ENCODE data around the gene ZNF44.
"Not testable (repeated sequence)": the region's sequence is repeated elsewhere in the genome, so short reads cannot be mapped to it uniquely, and the experiment has no call there.

Gene ZNF44

GRCh38 chr19:12294249-12295158 lies at the start of gene ZNF44:
Gene ZNF44 (minus strand): TSS chr19:12294883. CDS start chr19:12294694, 189 bp downstream.
- DNase-seq: peak; percentile 91

DNA sequence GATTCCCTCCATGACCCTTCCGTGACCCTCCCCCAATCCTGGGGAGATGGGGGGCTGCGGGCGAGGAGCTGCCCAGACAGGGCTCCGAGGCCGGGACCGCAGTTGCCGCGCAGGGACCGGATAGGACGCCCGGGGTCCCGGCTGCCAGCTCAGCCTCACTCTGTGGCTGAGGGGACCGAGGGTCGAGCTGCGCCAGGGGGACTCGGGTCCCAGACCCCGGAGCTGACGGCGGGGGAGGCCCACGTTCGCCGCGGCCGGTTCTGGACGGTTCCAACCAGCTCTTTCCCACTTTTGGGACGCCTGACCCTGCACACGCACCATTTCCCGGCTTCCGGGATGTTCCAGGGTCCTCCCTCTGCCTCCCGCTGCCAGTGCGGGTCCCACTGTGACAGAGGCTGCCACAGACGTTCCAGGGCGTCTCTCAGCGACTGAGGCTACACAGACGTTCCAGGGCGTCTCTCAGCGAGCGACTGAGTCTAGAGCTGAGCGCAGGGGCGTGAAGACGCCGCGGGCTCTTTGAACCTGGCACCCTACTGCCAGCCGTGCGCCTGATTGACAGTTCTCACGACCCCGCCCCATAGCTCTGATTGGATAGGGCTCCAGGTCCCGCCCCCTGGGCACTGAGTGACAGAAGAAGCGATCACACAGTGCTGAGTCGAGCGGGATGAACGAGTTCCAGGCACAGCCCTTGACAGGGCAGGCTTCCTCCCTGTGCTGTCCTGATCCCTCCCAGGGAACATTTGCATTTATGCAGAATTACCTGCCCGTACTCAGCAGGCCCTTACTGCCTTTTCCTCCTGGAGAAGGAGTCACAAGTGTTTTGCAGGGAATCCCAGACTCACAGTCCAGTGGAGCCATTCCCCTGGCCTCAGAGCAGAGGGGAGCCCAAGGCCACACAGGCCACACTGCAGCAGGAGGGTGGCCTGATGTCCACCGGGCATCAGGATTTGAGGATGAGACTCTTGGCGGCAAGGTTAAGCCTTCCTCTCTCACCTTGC lies 38.8 kb upstream of the ZNF44 start, which contains the start of gene ZNF563:
Gene ZNF563, minus strand, starts transcription at position 472 of the 998 bp plus-strand sequence. Its CDS starts 151 bp downstream, at position 321.
- peak; percentile 97 for DNase-seq

DNA sequence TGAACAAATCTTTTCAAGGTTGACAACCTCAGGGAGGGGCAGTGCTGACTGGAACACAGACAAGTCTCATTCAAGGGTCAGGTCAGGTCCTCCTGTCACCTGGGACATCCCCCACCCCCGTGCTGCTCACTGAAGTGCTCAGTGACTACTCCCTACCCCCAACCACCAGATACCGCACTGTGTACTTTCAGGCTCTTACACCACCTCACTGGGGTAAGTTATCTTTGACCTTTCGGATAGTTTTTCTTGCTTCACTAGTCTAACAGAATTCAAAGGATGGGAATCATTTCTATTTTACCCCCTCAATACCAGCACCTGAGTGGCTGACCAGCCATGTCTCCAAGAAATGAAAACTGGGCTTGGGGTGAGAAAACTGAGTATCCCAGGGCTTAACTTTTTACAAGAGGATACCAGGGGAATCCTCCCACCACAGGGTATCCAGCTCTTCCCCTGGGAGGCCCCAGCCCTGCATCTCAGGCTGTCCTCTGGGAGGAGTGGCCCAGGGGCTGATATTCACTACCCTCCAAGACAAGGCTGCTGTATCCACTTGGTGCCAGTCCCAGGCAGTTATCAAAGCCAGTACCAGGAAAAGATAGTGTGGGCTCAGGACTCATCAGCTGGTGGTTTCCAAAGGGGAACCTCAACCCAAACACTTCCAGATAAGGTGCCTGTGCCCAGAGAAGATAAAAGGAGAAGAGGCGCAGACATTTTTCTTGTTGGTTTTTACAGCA lies 36.7 kb upstream of the ZNF44 start:
- peak; percentile 59 for DNase-seq

GRCh38 chr19:12330340-12330739 lies 35.7 kb upstream of the ZNF44 start:
- DNase-seq: no peak

DNA sequence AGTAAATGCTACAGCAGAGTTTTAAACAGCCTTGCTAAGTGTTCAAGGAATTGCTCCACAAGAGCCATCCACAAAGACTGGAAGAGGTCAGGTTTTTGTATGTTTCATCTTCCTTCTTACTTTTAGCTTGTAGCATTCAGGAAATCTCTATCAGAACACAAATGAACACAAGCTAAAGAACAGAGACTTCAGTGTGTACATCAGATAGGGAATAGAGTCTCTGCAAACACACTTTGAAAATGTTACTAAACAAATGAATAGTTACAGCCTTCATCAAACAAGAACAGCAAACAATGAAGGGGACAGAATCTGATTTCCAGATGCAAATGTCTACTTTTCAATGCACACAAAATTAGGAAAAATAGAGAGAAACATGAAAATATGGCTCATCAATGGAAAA lies 31.0 kb upstream of the ZNF44 start:
- DNase-seq: no peak

DNA sequence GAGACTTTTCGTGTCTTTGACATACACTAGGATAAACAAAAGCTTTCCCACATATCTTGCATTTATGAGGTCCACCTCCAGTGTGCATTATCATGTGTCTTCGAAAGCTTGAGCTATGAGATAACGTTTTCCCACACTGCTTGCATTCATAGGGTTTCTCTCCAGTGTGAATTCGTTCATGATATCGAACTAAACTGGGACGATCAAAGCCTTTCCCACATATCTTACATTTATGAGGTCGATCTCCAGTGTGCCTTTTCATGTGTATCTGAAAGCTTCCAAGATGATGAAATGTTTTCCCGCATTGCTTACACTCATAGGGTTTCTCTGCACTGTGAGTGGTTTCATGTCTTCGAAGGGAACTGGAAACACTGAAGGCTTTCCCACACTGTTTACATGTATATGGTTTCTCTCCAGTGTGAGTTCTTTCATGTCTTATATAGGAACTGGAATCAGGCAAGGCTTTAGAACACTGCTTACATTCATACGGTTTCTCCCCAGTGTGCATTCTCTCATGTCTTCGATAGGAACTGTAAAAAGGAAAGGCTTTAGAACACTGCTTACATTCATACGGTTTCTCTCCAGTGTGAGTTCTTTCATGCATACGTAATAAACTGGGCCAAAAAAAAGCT lies 24.2 kb upstream of the ZNF44 start:
- no peak for DNase-seq

GRCh38 chr19:12314553-12314952 lies 19.9 kb upstream of the ZNF44 start:
- DNase-seq: no peak

GRCh38 chr19:12308891-12309290 lies 14.2 kb upstream of the ZNF44 start:
- not testable (repeated sequence) for DNase-seq

GRCh38 chr19:12295191-12295590 lies 508 bp upstream of the ZNF44 start:
- no peak for DNase-seq

- DNase-seq: peak; percentile 29
These were observed 870 bp downstream of the ZNF44 start for GRCh38 chr19:12293777-12294248.

GRCh38 chr19:12289790-12290065 lies 5.0 kb downstream of the ZNF44 start:
- no peak for DNase-seq

DNA sequence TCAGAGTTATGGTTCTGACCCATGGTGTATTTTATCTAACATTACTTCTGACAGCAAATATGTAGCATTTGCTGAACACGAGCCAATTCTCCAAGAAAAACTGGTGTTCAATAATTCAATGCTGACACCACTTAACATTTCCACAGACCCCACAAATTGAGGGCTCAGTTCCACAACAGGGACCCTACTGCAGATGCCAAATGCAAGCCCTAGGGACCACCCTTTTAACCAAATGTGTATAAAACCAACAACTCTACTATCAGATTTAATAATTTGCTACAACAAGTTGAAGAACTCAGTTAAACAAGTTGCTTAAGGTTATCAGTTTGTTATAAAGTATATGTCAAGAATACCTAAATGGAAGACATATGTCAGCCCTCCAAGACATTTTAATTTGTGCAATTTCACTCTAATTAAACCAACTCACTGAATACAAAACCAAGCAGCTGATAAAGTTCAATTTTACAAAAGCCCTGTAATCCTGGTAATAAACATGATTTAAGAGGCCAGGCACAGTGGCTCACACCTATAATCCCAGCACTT lies 6.7 kb downstream of the ZNF44 start:
- DNase-seq: no peak

DNA sequence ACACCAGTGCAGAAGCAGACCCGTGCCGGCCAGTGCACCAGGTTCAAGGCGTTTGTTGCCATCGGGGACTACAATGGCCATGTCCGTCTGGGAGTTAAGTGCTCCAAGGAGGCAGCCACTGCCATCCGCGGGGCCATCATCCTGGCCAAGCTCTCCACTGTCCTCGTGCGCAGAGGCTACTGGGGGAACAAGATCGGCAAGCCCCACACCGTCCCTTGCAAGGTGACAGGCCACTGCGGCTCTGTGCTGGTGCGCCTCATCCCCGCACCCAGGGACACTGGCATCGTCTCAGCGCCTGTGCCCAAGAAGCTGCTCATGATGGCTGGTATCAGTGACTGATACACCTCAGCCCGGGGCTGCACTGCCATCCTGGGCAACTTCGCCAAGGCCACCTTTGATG lies 10.1 kb downstream of the ZNF44 start:
- no peak for DNase-seq

- no peak for DNase-seq
These were observed 10.5 kb downstream of the ZNF44 start for GRCh38 chr19:12284226-12284625.

- DNase-seq: no peak
These were observed 16.0 kb downstream of the ZNF44 start for GRCh38 chr19:12278713-12279112.

GRCh38 chr19:12272980-12273901 lies 21.4 kb downstream of the ZNF44 start:
- no peak for DNase-seq

DNA sequence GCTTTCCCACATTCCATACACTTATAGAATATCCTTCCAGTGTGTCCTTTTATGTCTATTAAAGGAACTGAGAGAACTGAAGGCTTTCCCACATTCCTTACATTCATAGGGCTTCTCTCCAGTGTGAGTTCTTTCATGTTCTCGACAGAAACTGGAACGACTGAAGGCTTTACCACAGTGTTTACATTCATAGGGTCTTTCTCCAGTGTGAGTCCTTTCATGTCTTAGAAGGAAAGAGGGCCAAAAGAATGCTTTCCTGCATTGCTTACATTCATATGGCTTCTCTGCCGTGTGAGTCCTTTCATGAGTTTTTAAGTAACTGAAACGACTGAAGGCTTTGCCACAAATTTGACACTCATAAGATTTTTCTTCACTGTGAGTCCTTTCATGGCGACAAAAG lies 22.3 kb downstream of the ZNF44 start:
- DNase-seq: no peak

DNA sequence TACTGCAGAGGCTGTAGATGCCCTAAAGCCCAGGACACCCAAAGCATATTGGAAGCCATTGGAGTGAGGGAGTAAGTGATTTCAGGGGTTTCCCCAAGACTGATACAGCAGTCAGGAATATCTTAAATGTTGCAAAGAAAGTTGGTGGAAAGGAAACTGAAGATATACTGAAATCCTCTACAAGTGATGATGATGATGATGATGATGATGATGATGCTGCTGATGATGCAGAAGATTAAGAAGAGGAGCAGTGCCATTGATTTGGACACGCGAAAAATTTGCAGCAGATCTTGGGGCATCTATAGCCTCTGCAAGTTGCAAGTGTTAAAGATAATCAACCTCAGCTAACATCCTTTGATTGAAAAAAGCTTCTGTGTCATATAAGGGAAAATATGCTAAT lies 23.8 kb downstream of the ZNF44 start:
- DNase-seq: no peak

DNA sequence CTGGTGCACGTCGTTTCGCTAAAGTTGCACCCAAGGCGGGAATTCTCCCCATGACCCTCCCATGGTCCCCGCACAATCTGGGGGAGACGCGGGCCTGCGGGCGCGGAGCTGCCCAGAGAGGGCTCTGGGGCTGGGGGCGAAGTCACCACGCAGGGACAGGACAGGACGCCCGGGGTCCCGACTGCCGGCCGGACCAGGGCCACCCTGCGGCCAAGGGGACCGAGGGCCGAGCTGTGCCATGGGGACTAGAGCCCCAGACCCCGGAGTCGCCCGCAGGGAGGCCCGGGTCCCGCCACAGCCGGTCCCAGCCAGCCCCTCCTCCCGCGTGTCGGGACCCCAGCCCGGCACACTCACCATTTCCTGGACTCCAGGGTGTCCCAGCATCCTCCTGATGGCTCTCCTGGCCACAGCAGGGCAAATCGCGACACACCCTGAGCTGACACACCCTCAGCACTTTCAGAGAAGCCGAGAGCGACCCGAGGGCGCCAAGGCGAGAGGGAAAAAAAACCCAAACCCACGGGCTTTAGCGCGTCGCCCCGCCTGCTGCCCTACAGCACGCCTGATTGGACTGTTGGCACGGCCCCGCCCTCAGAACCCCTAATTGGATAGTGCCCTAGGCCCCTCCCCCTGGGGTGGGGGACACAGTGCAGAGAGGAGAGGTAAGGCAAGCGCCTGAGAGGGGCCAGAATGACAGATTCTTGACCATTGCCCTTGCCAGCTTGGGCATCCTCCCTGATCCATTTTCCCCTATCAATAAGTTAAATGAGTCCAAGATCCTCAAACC lies 28.6 kb downstream of the ZNF44 start:
- DNase-seq: no peak

GRCh38 chr19:12261554-12261953 lies 33.1 kb downstream of the ZNF44 start:
- DNase-seq: no peak
